K562 (cell line): ENCODE results near the gene NUP35. TPM values are rescaled to one million over a fixed set of nuclear protein-coding genes. Genes with fewer than 3 reads are reported as not detected.
A peak's percentile ranks its signal among the peaks of the same experiment; 100 is the strongest.

Experiments
- FOXP4 ChIP-seq: sonication (generic); formaldehyde crosslinking; IDR thresholded peaks from 2 replicates; pipeline ENCODE4 v1.8.0; 2022; ENCODE audit warnings: mild to moderate bottlenecking, missing genetic modification reagents, borderline replicate concordance
- NBN ChIP-seq: fragments of 450-650 bp; IDR thresholded peaks from 2 replicates; pipeline ENCODE4 v1.6.1; 2016; ENCODE audit warnings: low read depth, mild to moderate bottlenecking
- NFRKB ChIP-seq: fragments of 450-650 bp; IDR thresholded peaks from 2 replicates; pipeline ENCODE4 v1.6.1; 2016; ENCODE audit warnings: low read depth
- NR2F6 ChIP-seq: fragments of 450-650 bp; formaldehyde crosslinking; IDR thresholded peaks from 2 replicates; pipeline ENCODE4 v1.4.0; 2020; ENCODE audit warnings: mild to moderate bottlenecking
- PHF20 ChIP-seq: fragments of 450-650 bp; IDR thresholded peaks from 2 replicates; pipeline ENCODE4 v1.6.1; 2018; ENCODE audit not compliant: partially characterized antibody
- RHOXF2B ChIP-seq: fragments of 250-450 bp; sonication (Bioruptor Pico); conservative IDR thresholded peaks from 2 replicates; pipeline ENCODE4 v1.5.1; 2021
- SREBF2 ChIP-seq: sonication (generic); formaldehyde crosslinking; IDR thresholded peaks from 2 replicates; pipeline ENCODE4 v1.4.0; 2020; ENCODE audit warnings: mild to moderate bottlenecking, missing genetic modification reagents
- TSHZ1 ChIP-seq: fragments of 250-450 bp; sonication (Bioruptor Pico); IDR thresholded peaks from 2 replicates; pipeline ENCODE4 v1.4.0; 2020; ENCODE audit warnings: mild to moderate bottlenecking, moderate library complexity
- ZBTB49 ChIP-seq: sonication (generic); formaldehyde crosslinking; IDR thresholded peaks from 2 replicates; pipeline ENCODE4 v1.8.0; 2022; ENCODE audit warnings: missing genetic modification reagents, mild to moderate bottlenecking, borderline replicate concordance
- ZBTB5 ChIP-seq: fragments of 450-650 bp; IDR thresholded peaks from 2 replicates; pipeline ENCODE4 v1.6.1; 2017; ENCODE audit warnings: antibody characterized with exemption
- ZFP30 ChIP-seq: fragments of 250-450 bp; sonication (Bioruptor Pico); IDR thresholded peaks from 2 replicates; pipeline ENCODE4 v1.8.0; 2022; ENCODE audit warnings: moderate library complexity, mild to moderate bottlenecking, inconsistent platforms, borderline replicate concordance
- ZNF263 ChIP-seq: sonication (generic); formaldehyde crosslinking; IDR thresholded peaks from 2 replicates; pipeline ENCODE4 v1.8.0; 2022; ENCODE audit warnings: mild to moderate bottlenecking, missing genetic modification reagents, borderline replicate concordance
- ZNF431 ChIP-seq: sonication (generic); formaldehyde crosslinking; IDR thresholded peaks from 2 replicates; pipeline ENCODE4 v1.8.0; 2022; ENCODE audit warnings: mild to moderate bottlenecking, missing genetic modification reagents
- ZNF668 ChIP-seq: fragments of 250-450 bp; sonication (Bioruptor Pico); IDR thresholded peaks from 2 replicates; pipeline ENCODE4 v1.8.0; 2022; ENCODE audit warnings: mild to moderate bottlenecking, inconsistent platforms
- polyA plus RNA-seq, 8 experiments: library from polyadenylated mRNA; depleted of rRNA in 4 of 8; stranded (reverse) in 5 of 8; unstranded in 3 of 8; fragments of >200 nt; fragmentation: Nextera tagmentation in 2 of 8; fragmentation: Illumina TruSeq in 1 of 8; extraction: Ambion mirVana in 2 of 8; extraction: Trizol in 1 of 8; gene quantifications; 2 replicates each; pipeline versions ENCODE4 v1.2.1 to v1.2.3, GENCODE V29; 2011 to 2014; ENCODE audit warnings: inconsistent platforms in 1 of 8, missing spikeins in 1 of 8
- total RNA-seq, 7 experiments: library from RNA; depleted of rRNA in 6 of 7; stranded (reverse); fragments of >200 nt in 6 of 7; fragmentation: Illumina TruSeq in 2 of 7; extraction: Trizol in 2 of 7; gene quantifications; 2 replicates each; pipeline versions ENCODE4 v1.2.1 to v1.2.3, GENCODE V29; 2011 to 2021; ENCODE audit warnings: low replicate concordance in 1 of 7

Gene NUP35
- total and polyA plus RNA-seq, 9 of the 15 experiments (the other 6 are each of a cell fraction or from before 2014, with no cell fraction given): 24.5 to 78.2 (median 51.1) TPM

- TF ChIP-seq TSHZ1 (CRISPR knock-in tag): no peak
- TF ChIP-seq SREBF2 (CRISPR knock-in tag): no peak
- peak; percentile 56 for TF ChIP-seq PHF20
- TF ChIP-seq NFRKB: peak; percentile 99
- TF ChIP-seq ZNF431 (CRISPR knock-in tag): no peak
- TF ChIP-seq FOXP4: peak; percentile 84
- TF ChIP-seq ZBTB5: no peak
- no peak for TF ChIP-seq ZBTB49
- TF ChIP-seq ZFP30 (CRISPR knock-in tag): no peak
- TF ChIP-seq RHOXF2B (CRISPR knock-in tag): no peak
- no peak for TF ChIP-seq ZNF668 (CRISPR knock-in tag)
- TF ChIP-seq NBN: 0 out of 2 replicates have a peak, but pooled peaks have one; percentile 11
- no peak for TF ChIP-seq NR2F6
- TF ChIP-seq ZNF263: no peak
Observed at GRCh38 chr2:183124222-183124956, at the start of gene NUP35 (continued).
